Activated CD8-positive, alpha-beta memory T cell treated with anti-CD3 and anti-CD28 coated beads, Interleukin-2, amount 50 U/mL, for 24 hours (primary cell): ENCODE results near the gene ZNF506.
"Not testable (repeated sequence)": the region's sequence is repeated elsewhere in the genome, so short reads cannot be mapped to it uniquely, and the experiment has no call there.

Experiments
- DNase-seq: peaks from one replicate; pipeline ENCODE4 v3.0.0-alpha.2; 2020; ENCODE audit errors: extremely low read depth

Gene ZNF506

DNA sequence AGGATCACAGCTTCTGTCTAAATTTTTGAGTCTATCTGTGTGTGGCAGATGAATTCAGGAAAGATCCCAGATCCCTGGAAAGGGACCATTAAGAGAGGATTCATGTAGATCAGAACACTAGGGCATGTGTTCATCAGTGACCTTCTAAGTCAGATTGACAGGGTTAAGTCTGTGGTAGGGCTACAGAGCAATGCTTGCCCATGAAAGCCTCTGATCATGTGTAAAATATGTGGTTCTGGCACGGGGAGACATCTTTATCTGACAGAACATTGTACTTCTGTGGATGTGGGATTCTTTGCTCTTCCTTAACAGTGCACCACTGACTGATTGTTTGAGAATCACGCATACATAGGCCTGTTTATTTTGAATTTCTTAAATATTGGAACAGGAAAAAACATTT, 42.9 kb downstream of the ZNF506 start:
- DNase-seq = no peak

DNA sequence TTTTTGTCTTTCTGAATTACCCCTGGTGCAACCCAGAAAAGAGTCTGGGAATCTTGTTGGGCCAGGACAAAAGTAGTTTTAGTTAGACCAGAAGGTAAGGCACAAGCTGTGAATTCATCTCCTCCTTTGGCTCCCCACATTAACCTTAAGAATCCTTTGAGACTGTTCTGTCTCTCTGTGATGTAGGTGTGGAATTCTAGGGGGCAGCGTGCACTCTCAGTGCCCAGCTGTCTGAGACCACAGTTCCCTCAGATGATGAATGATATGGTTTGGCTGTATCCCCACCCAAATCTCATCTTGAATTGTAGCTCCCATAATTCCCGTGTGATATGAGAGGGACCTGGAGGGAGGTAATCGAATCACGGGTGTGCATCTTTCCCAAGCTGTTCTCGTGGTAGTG, 43.9 kb downstream of the ZNF506 start:
- no peak for DNase-seq

DNA sequence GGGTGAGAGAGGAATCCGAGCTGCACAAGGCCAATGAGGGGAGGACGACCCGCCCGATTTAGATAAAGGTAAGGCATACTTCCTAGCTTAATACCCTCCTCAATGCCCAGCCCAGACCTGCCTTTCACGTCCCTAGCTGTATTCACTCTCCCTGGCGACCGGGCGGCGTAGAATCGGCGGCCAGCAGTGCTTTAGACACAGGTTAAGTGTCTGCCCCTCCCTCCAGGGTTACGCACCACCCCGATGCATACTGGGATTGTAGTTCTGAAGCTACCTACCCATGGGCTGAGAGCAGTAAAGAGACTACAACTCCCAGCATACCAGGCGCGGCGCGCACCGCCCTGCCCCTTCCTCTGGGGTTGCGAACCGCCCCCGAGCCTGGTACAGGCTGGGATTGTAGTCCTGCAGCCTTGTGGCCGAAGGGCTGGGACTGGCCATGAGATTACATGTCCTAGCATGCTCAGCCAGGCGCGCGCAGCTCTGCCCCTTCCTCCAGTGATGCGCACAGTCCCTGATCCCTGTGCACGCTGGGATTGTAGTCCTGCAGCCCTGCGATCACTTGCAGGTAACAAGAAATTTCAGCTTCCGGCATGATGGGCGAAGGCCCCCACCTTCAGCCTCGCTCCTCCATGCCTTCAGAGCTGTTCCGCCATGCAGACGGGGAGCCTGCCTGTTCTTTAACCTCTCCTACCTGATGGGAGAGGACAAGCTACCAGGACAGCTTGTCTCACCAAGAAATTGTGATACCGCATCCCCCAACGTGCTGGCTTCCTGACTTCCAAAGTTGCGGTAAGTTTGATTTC, 45.1 kb downstream of the ZNF506 start:
- DNase-seq = peak; percentile 85

DNA sequence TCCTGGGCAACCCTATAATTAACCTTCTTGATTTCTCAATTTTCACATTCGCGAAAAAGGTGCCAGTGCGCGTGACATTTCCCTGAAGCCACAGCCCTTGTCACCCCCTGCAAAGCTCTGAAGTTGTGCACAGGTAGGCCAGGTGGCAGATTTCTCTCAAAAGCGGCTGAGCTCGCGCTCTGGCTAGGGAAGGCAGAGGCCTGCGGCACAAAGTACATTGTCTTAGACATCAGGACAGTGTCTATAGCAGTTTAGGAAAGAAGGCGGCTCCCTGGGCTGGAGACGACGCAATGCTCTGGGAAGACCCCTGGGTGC, 45.7 kb downstream of the ZNF506 start:
- DNase-seq = no peak

DNA sequence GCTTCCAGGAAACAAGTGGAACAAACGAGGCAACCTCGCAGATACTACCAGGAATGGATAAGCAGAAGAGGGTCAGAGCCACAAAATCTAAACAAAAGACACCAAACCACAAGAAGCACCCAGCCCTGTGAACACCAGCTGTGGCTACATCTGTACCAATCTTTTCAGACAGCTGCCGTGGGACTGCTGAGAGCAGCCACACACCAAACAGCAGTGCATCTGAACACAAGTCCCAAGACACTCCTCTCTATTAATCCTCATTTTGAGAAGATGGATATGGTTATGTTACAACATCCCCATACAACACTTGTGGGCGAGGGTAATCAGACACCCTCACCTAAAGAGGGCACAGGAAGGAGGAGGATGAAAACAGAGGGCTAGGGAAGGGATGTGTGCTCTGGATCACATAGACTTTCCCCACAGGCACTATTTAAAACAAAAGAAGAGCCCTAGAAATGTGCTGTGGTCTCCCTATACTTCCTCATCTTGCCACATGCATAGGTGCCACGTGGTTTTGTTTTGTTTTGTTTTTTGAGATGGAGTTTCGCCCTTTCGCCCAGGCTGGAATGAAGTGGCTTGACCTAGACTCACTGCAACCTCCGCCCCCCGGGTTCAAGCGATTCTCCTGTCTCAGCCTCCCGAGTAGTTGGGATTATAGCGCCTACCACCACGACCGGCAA, 47.1 kb downstream of the ZNF506 start:
- no peak for DNase-seq

DNA sequence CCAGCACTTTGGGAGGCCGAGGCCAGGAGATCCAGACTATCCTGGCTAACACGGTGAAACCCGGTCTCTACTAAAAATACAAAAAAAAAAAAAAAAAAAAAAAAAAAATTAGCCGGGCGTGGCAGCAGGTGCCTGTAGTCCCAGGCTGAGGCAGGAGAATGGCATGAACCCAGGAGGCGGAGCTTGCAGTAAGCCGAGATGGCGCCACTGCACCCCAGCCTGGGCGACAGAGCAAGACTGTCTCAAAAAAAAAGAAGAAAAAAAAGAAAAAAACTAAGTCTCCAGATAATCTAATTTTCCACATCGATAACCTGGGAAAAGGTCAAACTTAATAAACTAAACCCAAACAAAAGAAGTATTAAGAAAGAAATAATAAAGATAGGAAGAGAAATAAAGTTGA, 49.6 kb downstream of the ZNF506 start:
- not testable (repeated sequence) for DNase-seq

DNA sequence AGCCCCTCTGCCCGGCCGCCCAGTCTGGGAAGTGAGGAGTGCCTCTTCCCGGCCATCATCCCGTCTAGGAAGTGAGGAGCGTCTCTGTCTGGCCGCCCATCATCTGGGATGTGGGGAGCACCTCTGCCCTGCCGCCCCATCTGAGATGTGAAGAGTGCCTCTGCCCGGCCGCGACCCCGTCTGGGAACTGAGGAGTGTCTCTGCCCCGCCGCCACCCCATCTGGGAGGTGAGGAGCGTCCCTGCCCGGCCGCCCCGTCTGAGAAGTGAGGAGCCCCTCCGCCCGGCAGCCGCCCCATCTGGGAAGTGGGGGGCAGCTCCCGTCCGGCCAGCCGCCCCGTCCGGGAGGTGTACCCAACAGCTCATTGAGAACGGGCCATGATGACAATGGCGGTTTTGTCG, 51.6 kb downstream of the ZNF506 start:
- not testable (repeated sequence) for DNase-seq

DNA sequence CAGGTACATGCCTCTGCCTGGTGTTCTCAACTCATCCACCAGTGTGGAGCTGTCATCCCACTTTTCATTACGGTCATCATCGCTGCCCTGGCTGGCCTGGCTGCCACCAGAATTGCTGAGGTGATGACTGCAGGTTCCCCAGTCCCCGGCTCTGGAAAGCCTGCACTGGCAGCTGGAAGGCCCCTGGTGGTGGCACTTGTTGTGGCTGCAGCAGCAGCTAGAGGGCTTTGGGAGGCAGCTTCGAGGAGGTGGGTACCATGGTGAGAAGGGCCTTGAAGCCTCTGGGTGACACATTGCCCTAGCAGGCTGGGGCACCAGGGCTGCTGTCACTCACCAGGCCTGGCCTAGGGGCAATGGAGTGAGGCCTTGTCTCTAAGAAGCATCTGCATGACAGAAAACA, 63.4 kb downstream of the ZNF506 start:
- DNase-seq = no peak

DNA sequence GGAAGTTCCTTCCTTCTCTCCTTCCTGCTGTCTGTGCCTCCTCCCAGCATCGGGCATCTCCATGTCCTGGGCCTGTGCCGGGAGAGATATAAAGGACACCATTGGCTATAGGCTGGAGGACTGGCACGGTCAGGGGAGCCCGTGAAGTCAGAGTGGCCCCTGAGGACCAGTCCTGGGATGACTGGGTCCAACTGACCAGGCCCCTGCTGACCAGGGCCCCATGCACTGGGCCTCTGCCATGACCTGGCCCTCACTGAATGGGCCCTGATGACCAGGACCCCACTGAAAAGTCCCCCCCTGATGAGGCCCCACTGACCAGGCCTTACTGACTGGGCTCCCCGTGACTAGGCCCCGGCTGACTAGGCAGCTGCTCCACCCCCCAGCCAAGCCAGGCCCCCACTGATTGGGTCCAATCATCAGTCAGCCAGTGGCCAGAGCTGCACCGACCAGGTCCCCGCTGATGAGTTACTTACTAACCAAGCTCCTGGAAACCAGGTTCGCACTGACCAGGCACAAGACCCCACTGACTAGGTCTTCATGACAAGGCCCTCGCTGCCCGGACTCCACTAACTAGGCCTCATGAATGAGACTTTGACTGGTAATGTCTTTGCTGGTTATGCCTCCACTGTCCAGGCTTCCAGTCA, 68.7 kb downstream of the ZNF506 start:
- DNase-seq = no peak

DNA sequence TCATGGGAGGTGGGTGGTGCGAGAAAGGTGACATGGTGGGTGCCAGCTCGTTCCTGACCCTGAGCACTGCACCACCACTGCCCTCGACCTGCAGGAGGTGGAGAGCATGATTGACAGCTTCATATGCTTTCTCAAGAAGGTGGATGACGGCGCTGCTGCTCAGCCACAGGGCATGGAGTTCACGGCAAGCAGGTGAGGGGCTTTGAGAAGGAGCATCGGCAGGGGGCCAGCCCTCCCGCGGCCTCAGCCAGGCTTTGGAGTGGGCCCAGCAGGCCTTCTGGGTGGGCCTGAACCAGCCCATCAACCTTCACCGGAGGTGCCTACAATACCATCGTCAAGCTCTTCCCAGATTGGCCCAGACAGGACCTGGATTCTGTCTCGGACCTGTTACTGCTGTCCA, 69.7 kb downstream of the ZNF506 start:
- DNase-seq = no peak

DNA sequence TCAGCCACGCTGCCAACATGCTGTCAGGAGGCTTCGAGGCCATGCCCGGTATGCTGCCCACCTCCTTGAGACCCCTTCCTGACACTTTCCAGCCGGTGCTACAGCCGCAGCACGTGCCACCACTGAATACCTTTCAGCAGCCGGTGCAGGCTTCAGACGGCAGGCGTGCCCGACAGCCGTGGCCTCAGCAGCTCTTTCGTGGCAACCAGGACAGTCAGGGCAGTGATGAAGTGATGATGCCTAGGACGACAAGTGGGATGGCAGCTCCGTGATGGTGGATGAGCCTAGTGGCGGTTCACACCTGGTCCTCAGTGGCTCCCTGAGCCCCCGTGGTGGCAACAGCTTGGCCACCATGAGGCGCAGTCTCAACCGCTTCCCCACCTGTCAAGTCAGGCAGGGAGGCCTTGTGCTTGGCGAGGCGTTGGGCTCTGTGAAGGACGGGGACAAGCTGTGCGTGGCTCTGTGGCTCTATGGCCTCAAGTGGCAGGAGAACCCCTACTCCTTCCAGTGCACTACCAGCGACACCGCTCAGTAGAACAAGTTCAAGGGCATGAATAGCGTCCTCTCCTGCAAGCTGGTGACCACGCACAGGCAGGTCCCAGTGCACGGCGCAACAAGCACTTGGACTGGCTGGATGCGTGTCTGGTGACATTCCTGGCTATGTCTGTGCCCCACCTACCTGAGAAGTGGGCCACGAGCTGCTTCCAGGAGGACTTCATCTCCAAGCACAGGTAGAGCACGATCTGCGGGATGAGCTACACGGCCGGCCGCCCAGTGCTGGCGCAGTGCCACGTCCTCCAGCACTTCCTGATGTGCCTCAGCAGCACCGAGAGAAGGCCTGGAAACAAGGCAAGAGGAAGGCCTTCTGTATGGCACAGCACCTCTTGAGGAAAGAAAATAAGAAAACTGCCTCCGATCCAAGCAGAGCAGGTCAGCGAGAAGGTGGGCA, 70.4 kb downstream of the ZNF506 start:
- no peak for DNase-seq

DNA sequence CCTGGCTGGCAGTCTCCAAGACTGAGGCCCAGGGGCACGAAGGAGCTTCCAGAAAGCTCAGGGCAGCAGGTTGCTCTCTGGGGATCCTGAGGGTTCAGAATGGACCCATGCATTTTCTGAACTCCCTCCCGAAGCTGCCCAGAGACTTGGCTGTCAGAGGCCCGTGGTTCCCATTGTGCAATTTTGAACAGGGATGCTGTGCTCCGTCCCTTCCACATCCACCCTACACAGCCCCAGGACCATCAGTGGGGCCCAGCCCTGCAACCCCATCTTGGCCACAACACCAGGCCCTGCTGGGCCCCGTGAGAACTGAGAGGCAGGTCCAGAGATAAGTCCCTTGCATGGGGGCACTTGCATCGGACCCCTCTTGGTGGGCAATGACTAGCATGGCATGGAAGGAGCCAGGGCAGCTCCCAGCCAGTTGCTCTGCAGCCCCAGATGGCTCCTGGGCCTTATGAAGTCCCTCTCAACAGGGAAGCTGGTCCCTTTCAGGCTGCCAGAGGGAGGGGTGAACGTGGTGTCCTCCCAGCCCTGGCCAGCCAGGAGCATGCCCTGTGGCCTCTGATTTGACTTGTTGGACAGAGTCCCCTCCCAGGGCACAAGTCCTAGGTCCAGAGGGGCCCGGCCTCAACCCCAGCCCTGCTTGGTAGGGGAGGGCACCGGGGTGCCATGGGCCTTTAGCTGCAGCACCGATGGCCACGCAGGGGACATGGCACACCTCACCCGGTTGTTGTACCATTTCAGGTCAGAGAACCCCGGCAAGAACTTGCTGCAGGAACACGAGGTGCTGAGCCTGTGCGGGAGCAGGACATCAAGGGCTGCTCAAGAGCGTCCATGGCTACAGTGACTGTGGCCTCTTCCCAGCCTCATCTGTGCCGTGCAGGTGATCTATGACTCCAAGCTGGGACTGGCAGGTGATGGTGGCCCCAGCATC, 71.4 kb downstream of the ZNF506 start:
- no peak for DNase-seq

DNA sequence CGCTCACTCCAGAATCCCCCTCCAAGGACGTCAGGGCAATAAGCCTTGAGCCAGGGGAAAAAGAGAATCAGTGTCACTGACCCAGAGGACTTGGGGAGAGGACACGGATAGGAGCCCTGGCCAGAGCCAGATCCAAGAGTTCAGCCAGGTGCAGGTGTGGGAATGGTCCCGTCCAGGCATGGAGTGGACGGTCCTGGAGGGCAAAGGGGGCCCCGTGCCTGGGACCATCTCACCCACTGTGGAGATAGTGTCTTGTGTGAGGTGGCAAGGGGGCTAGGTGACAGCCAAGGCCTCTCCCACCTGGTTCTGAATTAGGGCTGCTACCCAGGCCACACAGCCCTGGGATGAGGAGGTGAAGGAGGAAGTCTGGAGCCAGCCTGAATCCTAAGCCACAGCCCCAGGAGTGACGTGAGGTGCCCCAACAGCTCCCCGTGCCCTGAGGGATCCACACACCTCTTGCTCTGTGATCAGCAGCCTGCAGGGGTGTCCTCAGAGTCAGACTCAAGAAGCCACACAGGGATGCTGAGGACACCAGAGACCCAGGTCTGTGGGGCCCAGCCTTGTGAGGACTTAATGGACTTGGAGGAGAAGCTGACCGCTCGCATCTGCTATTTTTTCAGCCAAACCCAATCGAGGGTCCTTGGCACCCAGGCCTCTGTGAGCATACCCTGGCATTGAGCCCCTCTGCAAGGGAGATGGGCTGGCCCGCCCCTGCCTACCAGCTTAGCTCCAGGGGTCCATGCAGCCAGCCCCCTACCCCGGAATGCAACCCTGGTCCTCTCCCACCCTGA, 72.2 kb downstream of the ZNF506 start:
- no peak for DNase-seq

DNA sequence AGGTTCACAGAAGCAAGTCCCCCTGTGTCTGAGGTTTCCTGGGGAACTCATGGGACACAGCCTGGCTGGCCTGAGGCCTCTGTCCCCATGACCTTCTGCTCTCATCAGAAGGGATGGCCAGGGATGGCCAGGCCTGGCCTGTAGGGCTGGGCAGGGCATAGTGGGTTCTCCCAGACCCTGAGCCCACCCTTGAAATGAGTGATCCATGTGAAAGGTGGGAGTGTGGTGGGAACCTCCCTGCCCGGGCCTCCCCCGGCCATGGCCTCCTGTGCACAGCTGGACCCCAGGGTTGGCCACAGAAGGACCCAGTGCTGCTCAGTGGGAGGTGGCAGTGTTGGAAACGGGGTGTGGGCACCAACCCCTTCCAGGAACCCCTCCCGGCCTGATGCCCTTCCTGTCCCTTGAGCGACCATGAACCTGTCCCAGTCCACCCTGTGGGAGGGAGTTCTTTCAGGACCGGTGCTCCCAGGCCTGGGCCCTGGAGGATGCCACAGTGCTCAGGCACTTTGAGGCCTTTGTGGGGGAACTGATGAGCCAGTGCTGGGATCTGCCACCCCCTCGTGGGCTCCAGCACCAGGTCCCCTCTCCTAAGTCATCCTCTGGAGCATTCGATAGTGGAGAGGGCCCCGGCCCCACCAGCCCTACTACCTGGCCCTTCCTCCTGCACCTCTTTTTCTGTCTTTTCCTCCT, 73.2 kb downstream of the ZNF506 start:
- no peak for DNase-seq

DNA sequence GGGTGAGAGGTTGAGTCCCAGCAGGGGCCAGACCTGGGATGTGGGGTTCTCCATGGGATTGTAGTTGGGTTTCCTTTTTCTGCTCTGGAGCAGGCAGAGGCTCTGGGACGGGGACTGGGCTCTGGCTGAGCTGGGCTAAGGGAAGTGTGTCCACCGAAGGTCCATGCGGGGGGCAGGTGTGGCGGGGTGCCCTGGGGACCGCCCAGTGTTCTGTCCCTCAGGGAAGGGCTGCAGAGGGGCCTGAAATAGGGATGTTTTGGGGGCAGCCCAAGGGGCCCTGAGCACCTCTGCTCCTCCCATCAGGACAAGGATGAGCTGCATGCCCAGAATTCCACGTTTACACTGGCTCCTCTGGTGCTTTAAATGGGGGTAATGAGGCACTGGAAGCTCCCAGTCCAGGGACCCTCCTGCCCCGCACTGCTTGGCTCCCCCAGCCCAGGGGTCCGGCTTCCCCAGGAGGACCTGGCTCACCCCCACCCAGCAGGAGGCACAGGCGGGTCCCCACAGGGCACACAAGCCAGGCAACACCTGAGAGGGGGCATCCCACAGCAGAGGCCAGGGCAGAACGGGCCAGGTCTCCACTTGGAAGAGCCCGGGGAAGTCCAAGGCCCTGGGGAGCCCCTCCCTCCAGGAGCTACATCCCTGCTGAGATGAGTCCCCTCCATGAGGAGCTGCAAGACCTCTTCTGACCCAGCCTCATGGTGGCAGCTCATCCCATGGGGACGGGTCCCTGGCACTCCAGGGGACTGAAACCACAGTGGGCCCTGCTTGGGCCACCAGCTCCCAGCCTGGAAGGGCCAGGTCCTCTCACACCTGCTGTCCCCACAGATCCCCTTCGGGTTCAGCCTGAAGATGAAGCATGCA, 74.0 kb downstream of the ZNF506 start:
- DNase-seq = no peak

DNA sequence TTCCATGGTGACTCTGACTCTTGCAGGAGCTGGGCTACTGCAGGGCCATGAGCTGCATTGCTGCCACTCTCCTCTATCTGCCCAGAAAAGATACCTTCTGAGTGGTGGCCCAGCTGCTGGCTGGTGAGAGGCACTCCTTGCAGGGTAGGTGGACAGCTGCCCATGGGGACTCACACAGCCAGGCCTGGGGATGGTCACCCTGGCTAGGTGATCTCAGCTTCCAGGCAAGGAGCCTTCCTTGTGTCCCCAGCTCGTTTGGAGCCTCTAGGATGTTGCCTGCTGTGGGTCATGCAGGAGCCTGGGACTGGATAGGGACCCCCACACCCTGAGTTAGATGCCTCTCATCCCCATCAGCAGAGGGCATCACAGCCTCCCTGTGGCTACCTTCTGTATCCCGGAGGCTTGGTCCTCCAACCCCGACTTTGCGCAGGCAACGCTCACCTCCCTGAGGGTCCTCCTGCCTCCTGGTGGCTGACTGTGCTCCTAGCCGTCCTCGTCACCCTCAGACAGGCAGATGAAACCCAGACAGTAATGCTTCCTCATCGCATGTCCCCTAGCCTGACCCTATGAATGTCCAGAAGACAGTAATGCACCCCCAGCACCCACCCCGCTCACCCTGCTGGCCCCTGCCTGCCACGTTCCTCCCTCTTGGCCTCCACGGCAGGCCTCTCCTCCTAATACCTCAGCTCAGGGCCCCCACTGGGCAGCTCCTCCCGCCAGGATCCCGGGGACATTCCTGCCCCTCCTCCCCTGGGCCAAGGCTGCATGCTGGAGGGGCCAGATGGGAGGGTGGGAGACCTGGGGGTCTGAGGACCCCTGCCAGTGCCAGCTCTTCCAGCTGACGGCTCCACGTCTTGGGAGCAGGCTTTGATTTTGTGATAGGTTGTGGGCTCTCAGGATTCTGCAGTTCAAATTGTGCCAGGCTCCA, 75.0 kb downstream of the ZNF506 start:
- DNase-seq = no peak

DNA sequence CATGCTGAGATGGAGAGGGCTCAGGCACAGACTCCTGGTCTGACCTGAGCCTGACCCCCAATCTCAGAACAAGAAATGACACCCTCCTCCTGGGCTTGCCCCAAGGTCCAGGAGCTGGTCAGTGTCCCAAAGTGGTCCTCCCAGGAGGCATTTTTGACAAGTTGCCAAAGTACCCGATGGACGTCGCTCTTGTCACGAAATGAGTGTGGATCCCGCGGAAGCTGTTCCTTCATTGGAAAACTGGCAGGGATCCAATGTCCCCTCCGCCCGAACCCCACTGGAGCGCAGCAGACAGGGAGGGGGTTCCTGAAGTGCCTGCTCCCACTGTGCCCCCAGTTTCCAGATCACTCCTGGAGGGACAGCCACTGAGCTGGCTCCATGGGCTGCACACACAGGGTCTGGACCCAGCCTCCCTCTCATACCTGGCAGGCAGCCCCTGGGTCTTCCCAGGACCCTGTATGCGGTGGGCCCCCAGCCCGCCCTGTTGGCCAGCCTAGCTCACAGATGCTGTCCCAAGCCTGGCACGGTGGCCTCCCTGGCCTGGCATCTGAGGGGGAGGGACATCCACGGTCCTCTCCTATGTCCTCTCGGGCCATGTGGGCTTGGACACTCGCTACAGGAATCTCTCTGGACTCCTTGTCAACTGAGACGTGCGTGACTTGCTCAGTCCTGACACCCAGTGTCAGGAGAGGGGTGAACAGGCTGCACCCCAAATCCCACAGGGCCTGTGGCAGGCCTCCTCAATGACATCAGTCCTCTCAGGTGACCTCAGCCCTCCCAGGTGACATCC, 75.9 kb downstream of the ZNF506 start:
- no peak for DNase-seq
